ENCODE data around the gene SAMD7. TPM values are rescaled to one million over a fixed set of nuclear protein-coding genes. Genes with fewer than 3 reads are reported as not detected.
A peak's percentile ranks its signal among the peaks of the same experiment; 100 is the strongest.

The SAMD7 gene
- total RNA-seq, 1 experiment from 2014 or later: not detected

- Histone ChIP-seq H3K36me3 (ENCODE audit: insufficient read depth, low read length, poor library complexity, severe bottlenecking) (no peaks in the 10 kb centered on the region), H3K4me3 (ENCODE audit: low read depth, low read length, poor library complexity, severe bottlenecking) (no peak overlapping the region), H3K4me1 (ENCODE audit: insufficient read depth, low read length, poor library complexity, severe bottlenecking) (no peaks in the 10 kb centered on the region), H3K27ac (ENCODE audit: low read depth, low read length, poor library complexity, severe bottlenecking) (no peak overlapping the region), H3K9me3 (ENCODE audit: low read depth, low read length, poor library complexity, severe bottlenecking) (no peaks in the 10 kb centered on the region), H3K27me3 (replicated peaks; ENCODE audit: insufficient read depth, low read depth, low read length, poor library complexity) (peaks cover 3% of the 10 kb centered on the region)
- ChIA-PET POLR2A (ENCODE audit: low non-redundant PET) (no interaction called here), CTCF (no interaction called here)
- intact Hi-C loops (cut with micrococcal nuclease; ENCODE audit: unreplicated experiment): no loop called here
- peak; percentile 13 for DNase-seq (ENCODE audit: low spot score)
- TF ChIP-seq EZH2 (IDR thresholded peaks at IDR 0.05; ENCODE audit: borderline replicate concordance, low read depth, low read length, poor library complexity, severe bottlenecking) (no peak), CTCF (conservative IDR thresholded peaks at IDR 0.05; ENCODE audit: low read depth, low read length) (no peak)
- no TSS peak for BruUV-seq (replicated peaks)
Observed at GRCh38 chr3:169931747-169932520, 20.6 kb downstream of the SAMD7 start.

- H3K4me3 ChIP-seq (ENCODE audit: low read depth, low read length, poor library complexity, severe bottlenecking): no peak overlapping the region
- no peaks in the 10 kb centered on the region for H3K9me3 ChIP-seq (ENCODE audit: low read depth, low read length, poor library complexity, severe bottlenecking)
- ChIA-PET CTCF (no interaction called here), POLR2A (ENCODE audit: low non-redundant PET) (no interaction called here)
- no TSS peak for BruUV-seq (replicated peaks)
- intact Hi-C loops (cut with micrococcal nuclease; ENCODE audit: unreplicated experiment): no loop called here
- H3K36me3 ChIP-seq (ENCODE audit: insufficient read depth, low read length, poor library complexity, severe bottlenecking): no peaks in the 10 kb centered on the region
- H3K27me3 ChIP-seq (replicated peaks; ENCODE audit: insufficient read depth, low read depth, low read length, poor library complexity): peaks cover 3% of the 10 kb centered on the region
- DNase-seq (ENCODE audit: low spot score): no peak
- H3K4me1 ChIP-seq (ENCODE audit: insufficient read depth, low read length, poor library complexity, severe bottlenecking): no peaks in the 10 kb centered on the region
- no peak overlapping the region for H3K27ac ChIP-seq (ENCODE audit: low read depth, low read length, poor library complexity, severe bottlenecking)
- TF ChIP-seq CTCF (conservative IDR thresholded peaks at IDR 0.05; ENCODE audit: low read depth, low read length): no peak
- TF ChIP-seq EZH2 (IDR thresholded peaks at IDR 0.05; ENCODE audit: borderline replicate concordance, low read depth, low read length, poor library complexity, severe bottlenecking): no peak
Observed at GRCh38 chr3:169939320-169939719, 27.9 kb downstream of the SAMD7 start.

GRCh38 chr3:169939751-169940150 is 28.4 kb downstream of the SAMD7 start:
- CTCF ChIA-PET: no interaction called here
- H3K36me3 ChIP-seq (ENCODE audit: insufficient read depth, low read length, poor library complexity, severe bottlenecking): no peaks in the 10 kb centered on the region
- H3K4me1 ChIP-seq (ENCODE audit: insufficient read depth, low read length, poor library complexity, severe bottlenecking): no peaks in the 10 kb centered on the region
- peaks cover 3% of the 10 kb centered on the region for H3K27me3 ChIP-seq (replicated peaks; ENCODE audit: insufficient read depth, low read depth, low read length, poor library complexity)
- TF ChIP-seq EZH2 (IDR thresholded peaks at IDR 0.05; ENCODE audit: borderline replicate concordance, low read depth, low read length, poor library complexity, severe bottlenecking) (no peak), CTCF (conservative IDR thresholded peaks at IDR 0.05; ENCODE audit: low read depth, low read length) (no peak)
- no peak overlapping the region for H3K27ac ChIP-seq (ENCODE audit: low read depth, low read length, poor library complexity, severe bottlenecking)
- no TSS peak for BruUV-seq (replicated peaks)
- no peak for DNase-seq (ENCODE audit: low spot score)
- H3K4me3 ChIP-seq (ENCODE audit: low read depth, low read length, poor library complexity, severe bottlenecking): no peak overlapping the region
- no peaks in the 10 kb centered on the region for H3K9me3 ChIP-seq (ENCODE audit: low read depth, low read length, poor library complexity, severe bottlenecking)
- POLR2A ChIA-PET (ENCODE audit: low non-redundant PET): no interaction called here
- intact Hi-C loops (cut with micrococcal nuclease; ENCODE audit: unreplicated experiment): no loop called here

Measured in A673 (cell line).